OCI-LY1 (cell line): ENCODE measurements around the gene TP53TG5.

Experiments
- H2AFZ ChIP-seq: fragments of 200-600 bp; sonication (generic), shearing (Covaris generic); 2 replicates; pipeline ENCODE4 v1.6.0; 2014; ENCODE audit warnings: antibody characterized with exemption, mild to moderate bottlenecking, low read length
- H3F3A ChIP-seq: fragments of 200-600 bp; sonication (generic), shearing (Covaris generic); 2 replicates; pipeline ENCODE4 v1.6.0; 2014; ENCODE audit warnings: mild to moderate bottlenecking, antibody characterized with exemption, low read length, moderate library complexity; ENCODE audit not compliant: insufficient read depth
- H3K27ac ChIP-seq: fragments of 200-600 bp; sonication (generic); 2 replicates; pipeline ENCODE4 v1.5.1; 2014; ENCODE audit warnings: low read length, mixed run types, mild to moderate bottlenecking, low read depth; ENCODE audit not compliant: poor library complexity, severe bottlenecking
- H3K27me3 ChIP-seq: fragments of 200-600 bp; sonication (generic); 2 replicates; pipeline ENCODE4 v1.6.0; 2014; ENCODE audit warnings: antibody characterized with exemption, mild to moderate bottlenecking, low read length, moderate library complexity; ENCODE audit not compliant: insufficient read depth
- H3K36me3 ChIP-seq: fragments of 200-600 bp; sonication (generic); 2 replicates; pipeline ENCODE4 v1.6.1; 2014; ENCODE audit warnings: mild to moderate bottlenecking, antibody characterized with exemption, low read length, moderate library complexity, mixed read lengths; ENCODE audit not compliant: insufficient read depth
- H3K4me1 ChIP-seq: fragments of 200-600 bp; sonication (generic); 2 replicates; pipeline ENCODE4 v1.5.1; 2014; ENCODE audit warnings: mild to moderate bottlenecking, low read length, moderate library complexity; ENCODE audit not compliant: insufficient read depth, severe bottlenecking
- H3K4me2 ChIP-seq: fragments of 200-600 bp; sonication (generic), shearing (Covaris generic); 2 replicates; pipeline ENCODE4 v1.6.1; 2014; ENCODE audit warnings: low read length
- H3K4me3 ChIP-seq: fragments of 200-600 bp; sonication (generic); 2 replicates; pipeline ENCODE4 v1.5.1; 2014; ENCODE audit warnings: low read length, low read depth, mild to moderate bottlenecking, mixed read lengths; ENCODE audit not compliant: poor library complexity, severe bottlenecking
- H3K79me2 ChIP-seq: fragments of 200-600 bp; shearing (Covaris generic); 2 replicates; pipeline ENCODE4 v1.6.1; 2016; ENCODE audit warnings: mixed run types, low read length, mixed read lengths; ENCODE audit not compliant: insufficient read depth
- H3K9ac ChIP-seq: fragments of 200-600 bp; sonication (generic), shearing (Covaris generic); 2 replicates; pipeline ENCODE4 v1.6.1; 2014; ENCODE audit warnings: mild to moderate bottlenecking, low read length, mixed read lengths
- H3K9me2 ChIP-seq: fragments of 200-600 bp; sonication (generic), shearing (Covaris generic); 2 replicates; pipeline ENCODE4 v1.6.1; 2014; ENCODE audit warnings: low read depth, mild to moderate bottlenecking, low read length, mixed read lengths
- H3K9me3 ChIP-seq: fragments of 200-600 bp; shearing (Covaris generic); 2 replicates; pipeline ENCODE4 v1.6.1; 2014; ENCODE audit warnings: low read length, mixed read lengths
- H4K20me1 ChIP-seq: fragments of 200-600 bp; sonication (generic), shearing (Covaris generic); 2 replicates; pipeline ENCODE4 v1.6.0; 2016; ENCODE audit warnings: mild to moderate bottlenecking, low read length; ENCODE audit not compliant: insufficient read depth
- CTCF ChIP-seq: fragments of 200-600 bp; sonication (generic), shearing (Covaris generic); IDR thresholded peaks from 2 replicates; pipeline ENCODE4 v1.5.1; 2017; ENCODE audit warnings: mild to moderate bottlenecking, antibody characterized with exemption, low read length, moderate library complexity, mixed read lengths
- EZH2 ChIP-seq: fragments of 200-600 bp; sonication (generic), shearing (Covaris generic); IDR thresholded peaks from 2 replicates; pipeline ENCODE4 v1.8.0; 2017; ENCODE audit warnings: borderline replicate concordance, mixed run types, mild to moderate bottlenecking, antibody characterized with exemption, low read length, moderate library complexity, mixed read lengths

TP53TG5 gene

GRCh38 chr20:45366631-45367030, 11.5 kb downstream of the TP53TG5 start:
- Histone ChIP-seq H3F3A (0 out of 2 replicates have a peak, but pooled peaks cover 6% of the 10 kb centered on the region), H4K20me1 (no peaks in the 10 kb centered on the region), H3K4me1 (peaks cover 38% of the 10 kb centered on the region), H3K79me2 (no peaks in the 10 kb centered on the region), H3K9me2 (no peaks in the 10 kb centered on the region), H3K36me3 (peaks cover 24% of the 10 kb centered on the region), H3K4me2 (no peak overlapping the region), H3K4me3 (no peak overlapping the region), H3K9ac (no peak overlapping the region), H3K27me3 (no peaks in the 10 kb centered on the region), H3K27ac (no peak overlapping the region), H2AFZ (no peak overlapping the region), H3K9me3 (no peaks in the 10 kb centered on the region)
- TF ChIP-seq EZH2 (no peak), CTCF (no peak)

GRCh38 chr20:45366192-45366591, 11.9 kb downstream of the TP53TG5 start:
- Histone ChIP-seq H3K9me3 (no peaks in the 10 kb centered on the region), H2AFZ (no peak overlapping the region), H3K4me2 (no peak overlapping the region), H3K9me2 (no peaks in the 10 kb centered on the region), H3K27ac (no peak overlapping the region), H3K4me3 (no peak overlapping the region), H3K27me3 (no peaks in the 10 kb centered on the region), H3F3A (0 out of 2 replicates have a peak, but pooled peaks cover 4% of the 10 kb centered on the region), H3K4me1 (peaks cover 38% of the 10 kb centered on the region), H3K79me2 (no peaks in the 10 kb centered on the region), H3K9ac (no peak overlapping the region), H3K36me3 (peaks cover 24% of the 10 kb centered on the region), H4K20me1 (no peaks in the 10 kb centered on the region)
- no peak for TF ChIP-seq CTCF
- TF ChIP-seq EZH2, result no peak

- no peaks in the 10 kb centered on the region for H4K20me1 ChIP-seq
- H3K4me1 ChIP-seq, result peaks cover 38% of the 10 kb centered on the region
Measured at GRCh38 chr20:45365444-45365970, 12.6 kb downstream of the TP53TG5 start.

More at GRCh38 chr20:45365444-45365970, 12.6 kb downstream of the TP53TG5 start:
- Histone ChIP-seq H3K27ac (no peak overlapping the region), H3K4me2 (no peak overlapping the region), H3K79me2 (no peaks in the 10 kb centered on the region), H3K36me3 (peaks cover 24% of the 10 kb centered on the region), H3K9me3 (no peaks in the 10 kb centered on the region), H3K27me3 (no peaks in the 10 kb centered on the region), H3K4me3 (no peak overlapping the region), H3F3A (0 out of 2 replicates have a peak, but pooled peaks cover 4% of the 10 kb centered on the region), H3K9me2 (no peaks in the 10 kb centered on the region), H2AFZ (no peak overlapping the region), H3K9ac (no peak overlapping the region)
- TF ChIP-seq CTCF (no peak), EZH2 (no peak)
